SK-N-SH treated with all-trans-retinoic acid at 6 μM for 48 hours (cell line): ENCODE results near the gene ZNF143.
"Not testable (repeated sequence)": the region's sequence is repeated elsewhere in the genome, so short reads cannot be mapped to it uniquely, and the experiment has no call there.

Experiments
- ARNTL ChIP-seq: fragments of 450-650 bp; formaldehyde crosslinking; IDR thresholded peaks from 2 replicates; pipeline ENCODE4 v1.5.0; 2020; ENCODE audit warnings: low read depth, mild to moderate bottlenecking, moderate library complexity, borderline replicate concordance
- BACH2 ChIP-seq: fragments of 250-450 bp; sonication (Bioruptor Pico); IDR thresholded peaks from 2 replicates; pipeline ENCODE4 v1.9.0; 2021; ENCODE audit warnings: mild to moderate bottlenecking, borderline replicate concordance
- CREB5 ChIP-seq: fragments of 250-450 bp; sonication (Bioruptor Pico); IDR thresholded peaks from 2 replicates; pipeline ENCODE4 v1.5.1; 2020; ENCODE audit warnings: low read depth, mild to moderate bottlenecking, moderate library complexity
- CSDC2 ChIP-seq: fragments of 250-450 bp; sonication (Bioruptor Pico); IDR thresholded peaks from 2 replicates; pipeline ENCODE4 v1.5.0; 2020; ENCODE audit warnings: mild to moderate bottlenecking, moderate library complexity
- PATZ1 ChIP-seq: fragments of 250-450 bp; sonication (Bioruptor Pico); IDR thresholded peaks from 2 replicates; pipeline ENCODE4 v1.8.0; 2020; ENCODE audit warnings: mild to moderate bottlenecking, moderate library complexity, borderline replicate concordance
- PPARA ChIP-seq: fragments of 250-450 bp; sonication (Bioruptor Pico); IDR thresholded peaks from 2 replicates; pipeline ENCODE4 v1.5.0; 2020; ENCODE audit warnings: mild to moderate bottlenecking, borderline replicate concordance
- RARB ChIP-seq: fragments of 250-450 bp; sonication (Bioruptor Pico); IDR thresholded peaks from 2 replicates; pipeline ENCODE4 v1.8.0; 2021; ENCODE audit warnings: mild to moderate bottlenecking, moderate library complexity
- TCF4 ChIP-seq: fragments of 250-450 bp; sonication (Bioruptor Pico); IDR thresholded peaks from 2 replicates; pipeline ENCODE4 v1.8.0; 2021; ENCODE audit warnings: mild to moderate bottlenecking, moderate library complexity, borderline replicate concordance
- TSHZ2 ChIP-seq: fragments of 250-450 bp; sonication (Bioruptor Pico); IDR thresholded peaks from 2 replicates; pipeline ENCODE4 v1.5.0; 2020; ENCODE audit warnings: mild to moderate bottlenecking, moderate library complexity
- ZFP3 ChIP-seq: fragments of 250-450 bp; sonication (Bioruptor Pico); IDR thresholded peaks from 2 replicates; pipeline ENCODE4 v1.5.0; 2020; ENCODE audit warnings: mild to moderate bottlenecking, moderate library complexity
- ZNF8 ChIP-seq: fragments of 450-650 bp; formaldehyde crosslinking; IDR thresholded peaks from 2 replicates; pipeline ENCODE4 v1.5.0; 2020; ENCODE audit warnings: mild to moderate bottlenecking, moderate library complexity

GRCh38 chr11:9452023-9452422 lies 8.8 kb upstream of the ZNF143 start:
- not testable (repeated sequence) for TF ChIP-seq PATZ1 (CRISPR knock-in tag); CREB5 (CRISPR knock-in tag); ARNTL (CRISPR knock-in tag); ZNF8 (CRISPR knock-in tag); RARB (CRISPR knock-in tag); CSDC2 (CRISPR knock-in tag); TSHZ2; PPARA; TCF4 (CRISPR knock-in tag); ZFP3 (CRISPR knock-in tag); BACH2 (CRISPR knock-in tag)
